SK-N-MC (cell line): ENCODE measurements around the gene TRAM2.

Source experiments
- EZH2 ChIP-seq: fragments of 200-600 bp; sonication (generic); IDR thresholded peaks from one replicate; pipeline ENCODE4 v1.6.1; 2017; ENCODE audit warnings: antibody characterized with exemption
- POLR2AphosphoS5 ChIP-seq: IDR thresholded peaks from 2 replicates; pipeline ENCODE4 v1.6.1; 2012; ENCODE audit warnings: mild to moderate bottlenecking, low read depth, low read length, borderline replicate concordance

- TF ChIP-seq EZH2 (no peak), POLR2AphosphoS5 (no peak)
Measured at GRCh38 chr6:52457096-52457495, 119.8 kb downstream of the TRAM2 start.
